Measurements from ENCODE around the gene MPZL2.

MPZL2 gene

DNA sequence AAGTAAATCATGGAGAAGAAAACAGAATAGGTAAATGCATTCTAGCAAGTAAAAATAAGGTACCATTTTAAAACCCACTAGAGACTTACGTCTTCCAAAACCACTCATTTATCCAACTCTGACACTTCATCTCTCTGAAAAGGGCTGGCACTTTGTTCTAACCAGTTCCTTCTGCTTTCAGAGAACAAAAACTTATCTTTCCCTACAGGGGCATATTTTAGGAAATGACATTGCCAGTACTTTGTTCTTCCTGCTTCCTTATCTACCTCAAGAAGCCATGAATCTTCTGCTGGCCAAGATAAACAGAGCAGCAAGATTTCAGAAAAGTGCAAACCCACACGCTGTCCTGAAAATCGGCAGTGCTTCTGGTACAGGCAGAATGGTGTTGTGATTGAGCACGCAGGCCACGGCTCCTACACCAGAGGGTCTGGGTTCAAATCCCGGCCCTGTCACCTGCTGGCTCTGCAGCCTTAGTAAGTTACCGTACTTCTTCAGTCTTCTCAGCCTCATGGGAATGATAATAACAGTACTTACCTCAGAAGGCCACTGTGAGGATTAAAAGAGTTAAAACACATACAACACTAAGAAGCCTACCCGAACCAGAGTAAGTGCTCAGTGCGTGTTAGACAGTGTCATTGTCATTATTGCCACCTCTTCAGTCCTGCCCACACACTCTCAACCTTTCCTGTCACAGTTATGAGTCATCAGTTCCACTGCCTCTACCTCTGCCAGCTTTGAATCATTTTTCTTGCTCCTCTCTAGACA lies 22.9 kb downstream of the MPZL2 start:
- Histone ChIP-seq H3K36me3 (peaks cover 0 to 8% (median 0%) of the 10 kb centered on the region in 11 experiments; a peak in 2 of 22 replicates), H3K4me3 (peak overlapping the region in 6 of 10 experiments; percentile 3 to 61 (median 28); a peak in 5 of 20 replicates), H3K27ac (peak overlapping the region; percentile 58 to 91 (median 77)), H3K27me3 (no peaks in the 10 kb centered on the region), H3K9me3 (replicated peaks in 1 of 11) (no peaks in the 10 kb centered on the region), H4K20me1 (no peaks in the 10 kb centered on the region), H3K4me1 (peaks cover 53 to 100% (median 71%) of the 10 kb centered on the region in 10 experiments), H3K9ac (peak overlapping the region in 8 of 11 experiments; percentile 29 to 76 (median 60); a peak in 15 of 22 replicates), H3K4me2 (peak overlapping the region; percentile 68 to 95 (median 81))
- TF ChIP-seq Cebpa-rat (IDR thresholded peaks at IDR 0.05), result peak in 1 of 11 experiments; percentile 6; a peak in 1 of 22 replicates

DNA sequence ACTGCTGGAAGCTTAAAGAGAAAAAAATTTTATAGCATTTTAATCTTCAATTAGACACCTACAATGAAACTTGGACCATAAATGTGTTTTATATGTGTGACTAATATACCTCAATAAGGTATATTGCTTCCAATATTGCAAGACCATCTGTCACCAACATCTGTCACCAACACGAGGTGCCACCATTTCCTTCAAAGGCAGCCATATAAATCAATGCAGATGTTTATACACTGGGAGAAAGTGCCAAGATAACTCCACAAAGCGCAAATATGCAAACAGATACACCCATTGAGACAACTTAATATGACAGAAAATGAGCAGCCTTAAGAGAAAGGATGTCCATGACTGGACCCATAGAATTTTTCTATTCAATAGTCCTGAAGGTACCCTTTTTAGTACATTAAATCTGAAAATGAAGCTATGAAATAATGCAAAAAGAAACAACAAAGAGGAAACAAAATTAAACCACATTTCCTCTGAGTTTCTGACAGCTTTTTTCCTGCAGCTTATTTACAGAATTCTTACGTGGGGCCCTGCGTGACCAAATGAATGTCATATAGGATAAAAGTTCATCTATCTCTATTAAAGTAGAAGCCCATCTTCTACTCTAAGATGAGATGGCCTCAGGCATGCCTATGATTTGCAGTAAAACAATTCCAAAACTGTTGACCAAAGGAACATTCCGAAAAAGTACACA lies 24.4 kb downstream of the MPZL2 start:
- Histone ChIP-seq H4K20me1 (no peaks in the 10 kb centered on the region), H3K4me3 (peak overlapping the region in 6 of 10 experiments; percentile 1 to 61 (median 28); a peak in 9 of 20 replicates), H3K27ac (peak overlapping the region; percentile 20 to 91 (median 77); a peak in 20 of 22 replicates), H3K4me2 (peak overlapping the region; percentile 68 to 95 (median 81)), H3K9ac (peak overlapping the region in 6 of 11 experiments; percentile 53 to 76 (median 68); a peak in 12 of 22 replicates), H3K9me3 (replicated peaks in 1 of 11) (no peaks in the 10 kb centered on the region), H3K36me3 (peaks cover 0 to 17% (median 0%) of the 10 kb centered on the region in 11 experiments; a peak in 3 of 22 replicates), H3K27me3 (no peaks in the 10 kb centered on the region), H3K4me1 (peaks cover 38 to 100% (median 56%) of the 10 kb centered on the region in 10 experiments)
- no peak for TF ChIP-seq Cebpa-rat (IDR thresholded peaks at IDR 0.05)

DNA sequence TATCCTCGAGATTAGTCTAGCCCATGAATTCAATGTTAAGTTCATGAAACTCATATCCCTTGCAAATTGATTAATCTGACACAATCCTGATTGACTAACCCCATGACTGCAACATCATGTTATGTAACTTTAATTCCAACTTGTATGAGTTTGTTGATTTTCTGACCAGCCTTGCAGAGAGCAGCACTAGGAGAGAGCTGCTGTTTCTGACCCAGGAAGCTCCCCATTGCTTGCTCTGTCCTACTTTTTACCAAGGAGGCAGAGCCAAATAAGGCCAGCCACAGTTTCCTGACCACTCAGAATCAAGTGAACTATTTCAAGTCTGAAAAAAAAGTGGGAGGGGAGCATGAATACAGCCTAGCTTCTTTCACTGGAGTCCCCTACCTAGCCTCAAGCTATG lies 25.2 kb downstream of the MPZL2 start:
- H3K9me3 ChIP-seq (replicated peaks in 1 of 11), result no peaks in the 10 kb centered on the region
- H3K27me3 ChIP-seq, result no peaks in the 10 kb centered on the region
- no peaks in the 10 kb centered on the region for H4K20me1 ChIP-seq
- H3K27ac ChIP-seq, result peak overlapping the region; percentile 7 to 91 (median 77); a peak in 20 of 22 replicates
- peak overlapping the region; percentile 68 to 95 (median 81) for H3K4me2 ChIP-seq
- peak overlapping the region in 7 of 11 experiments; percentile 7 to 76 (median 65); a peak in 13 of 22 replicates for H3K9ac ChIP-seq
- H3K36me3 ChIP-seq, result peaks cover 0 to 24% (median 0%) of the 10 kb centered on the region in 11 experiments; a peak in 3 of 22 replicates
- peaks cover 35 to 100% (median 50%) of the 10 kb centered on the region in 10 experiments for H3K4me1 ChIP-seq
- peak overlapping the region in 4 of 10 experiments; percentile 9 to 61 (median 42); a peak in 4 of 20 replicates for H3K4me3 ChIP-seq
- TF ChIP-seq Cebpa-rat (IDR thresholded peaks at IDR 0.05), result no peak

DNA sequence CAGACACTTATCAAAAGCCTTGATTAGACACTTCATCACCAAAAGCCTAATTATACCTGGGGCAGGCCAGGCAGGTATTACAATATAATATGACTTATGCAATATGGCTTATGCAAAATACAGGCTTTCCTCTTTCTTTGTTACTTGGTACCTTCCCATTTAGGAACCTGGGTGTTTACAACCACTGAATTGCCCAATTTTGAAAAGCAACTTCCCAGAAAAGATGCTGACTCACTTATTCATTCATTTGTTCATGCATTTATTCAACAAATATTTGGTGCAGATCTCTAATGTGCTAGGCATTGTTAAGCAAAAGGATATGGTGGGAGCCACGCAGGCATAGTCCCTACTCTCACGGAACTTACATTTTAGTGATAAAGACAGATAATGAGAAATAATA lies 25.7 kb downstream of the MPZL2 start:
- no peaks in the 10 kb centered on the region for H4K20me1 ChIP-seq
- H3K4me2 ChIP-seq, result peak overlapping the region; percentile 68 to 95 (median 81); a peak in 21 of 22 replicates
- peak overlapping the region; percentile 7 to 91 (median 77); a peak in 17 of 22 replicates for H3K27ac ChIP-seq

DNA sequence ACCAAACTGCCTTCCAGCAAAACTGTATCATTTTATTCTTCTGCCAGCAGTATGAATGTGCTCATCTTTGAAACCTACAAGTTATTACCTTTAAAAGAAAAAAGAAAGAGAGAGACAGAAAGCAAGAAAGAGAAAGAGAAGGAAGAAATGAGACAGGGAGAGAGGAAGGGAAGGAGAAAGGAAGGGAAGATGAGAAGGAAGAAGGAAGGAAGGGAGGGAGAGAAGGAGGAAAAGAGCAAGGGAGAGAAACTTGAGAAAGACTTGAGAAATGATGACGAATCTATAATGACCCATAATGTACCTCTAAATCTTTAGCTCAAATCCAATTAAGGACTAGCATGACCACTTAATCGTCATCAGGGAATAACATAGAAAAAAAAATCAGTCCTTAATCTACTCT lies 27.9 kb downstream of the MPZL2 start:
- peaks cover 0 to 50% (median 0%) of the 10 kb centered on the region in 11 experiments; a peak in 5 of 22 replicates for H3K36me3 ChIP-seq
- TF ChIP-seq Cebpa-rat (IDR thresholded peaks at IDR 0.05), result no peak
- no peak overlapping the region for H3K27ac ChIP-seq
- H3K4me2 ChIP-seq, result peak overlapping the region in 4 of 11 experiments; percentile 16 to 95 (median 88); a peak in 7 of 22 replicates
- H3K27me3 ChIP-seq, result no peaks in the 10 kb centered on the region
- H3K4me1 ChIP-seq, result peaks cover 28 to 100% (median 35%) of the 10 kb centered on the region in 10 experiments
- no peak overlapping the region for H3K9ac ChIP-seq
- H4K20me1 ChIP-seq, result no peaks in the 10 kb centered on the region
- H3K4me3 ChIP-seq, result no peak overlapping the region
- H3K9me3 ChIP-seq (replicated peaks in 1 of 11), result no peaks in the 10 kb centered on the region

More for the DNA sequence above, 25.7 kb downstream of the MPZL2 start:
- Histone ChIP-seq H3K9ac (peak overlapping the region in 7 of 11 experiments; percentile 7 to 76 (median 65); a peak in 9 of 22 replicates), H3K4me3 (0 out of 20 replicates have a peak overlapping the region, but pooled peaks of 2 of the 10 experiments have one; percentile 23 to 54), H3K4me1 (peaks cover 35 to 100% (median 49%) of the 10 kb centered on the region in 10 experiments), H3K9me3 (replicated peaks in 1 of 11) (no peaks in the 10 kb centered on the region), H3K27me3 (no peaks in the 10 kb centered on the region), H3K36me3 (peaks cover 0 to 28% (median 0%) of the 10 kb centered on the region in 11 experiments; a peak in 5 of 22 replicates)
- peak in 3 of 11 experiments; percentile 68 to 83 (median 75); a peak in 5 of 22 replicates for TF ChIP-seq Cebpa-rat (IDR thresholded peaks at IDR 0.05)

DNA sequence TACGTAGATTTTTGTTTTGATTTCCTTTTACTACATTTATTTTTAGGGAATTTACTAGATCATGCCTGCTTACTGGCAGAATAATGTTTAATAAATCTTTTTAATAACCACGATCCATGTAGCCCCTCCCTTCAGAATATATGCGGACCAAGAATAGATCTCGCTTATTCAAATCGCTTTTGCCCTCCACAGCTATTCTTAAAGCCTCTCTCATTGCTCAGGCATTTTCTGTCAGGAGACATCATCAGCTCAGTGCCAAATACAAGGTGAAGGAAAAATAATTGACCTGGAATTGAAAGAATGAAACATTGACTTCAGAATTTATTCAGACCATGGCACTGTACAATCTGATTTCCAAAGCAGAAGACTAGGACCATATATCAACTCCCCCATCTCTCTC lies 29.3 kb downstream of the MPZL2 start:
- Histone ChIP-seq H3K36me3 (peaks cover 0 to 51% (median 0%) of the 10 kb centered on the region in 11 experiments; a peak in 5 of 22 replicates), H3K4me3 (no peak overlapping the region), H3K27me3 (no peaks in the 10 kb centered on the region), H3K27ac (peak overlapping the region in 1 of 11 experiments; percentile 8; a peak in 1 of 22 replicates), H3K9ac (no peak overlapping the region), H3K4me2 (peak overlapping the region in 3 of 11 experiments; percentile 46 to 94 (median 69); a peak in 6 of 22 replicates), H3K4me1 (peaks cover 18 to 100% (median 28%) of the 10 kb centered on the region in 10 experiments), H4K20me1 (no peaks in the 10 kb centered on the region), H3K9me3 (replicated peaks in 1 of 11) (no peaks in the 10 kb centered on the region)
- no peak for TF ChIP-seq Cebpa-rat (IDR thresholded peaks at IDR 0.05)

DNA sequence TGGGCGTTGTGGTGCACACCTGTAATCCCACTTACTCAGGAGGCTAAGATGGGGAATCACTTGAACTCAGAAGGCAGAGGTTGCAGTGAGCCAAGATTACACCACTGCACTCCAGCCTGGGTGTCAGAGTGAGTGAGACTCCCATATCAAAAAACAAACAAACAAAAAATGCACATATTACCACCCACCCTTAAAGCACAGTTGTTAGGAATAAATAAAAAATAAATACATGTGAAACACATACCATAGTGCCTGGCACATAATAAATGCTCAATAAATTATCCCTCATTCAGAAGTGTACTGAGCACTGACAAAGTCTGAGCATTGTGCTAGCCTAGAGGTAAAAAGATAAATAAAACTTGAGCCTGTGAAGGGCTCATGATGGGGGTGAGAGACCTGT lies 30.2 kb downstream of the MPZL2 start:
- H3K27me3 ChIP-seq, result no peaks in the 10 kb centered on the region
- TF ChIP-seq Cebpa-rat (IDR thresholded peaks at IDR 0.05), result no peak
- no peaks in the 10 kb centered on the region for H3K9me3 ChIP-seq (replicated peaks in 1 of 11)
- no peaks in the 10 kb centered on the region for H4K20me1 ChIP-seq
- peaks cover 18 to 100% (median 28%) of the 10 kb centered on the region in 10 experiments for H3K4me1 ChIP-seq
- peak overlapping the region in 3 of 11 experiments; percentile 10 to 94 (median 69); a peak in 5 of 22 replicates for H3K4me2 ChIP-seq
- peaks cover 0 to 51% (median 0%) of the 10 kb centered on the region in 11 experiments; a peak in 5 of 22 replicates for H3K36me3 ChIP-seq
- no peak overlapping the region for H3K4me3 ChIP-seq
- no peak overlapping the region for H3K9ac ChIP-seq
- no peak overlapping the region for H3K27ac ChIP-seq

DNA sequence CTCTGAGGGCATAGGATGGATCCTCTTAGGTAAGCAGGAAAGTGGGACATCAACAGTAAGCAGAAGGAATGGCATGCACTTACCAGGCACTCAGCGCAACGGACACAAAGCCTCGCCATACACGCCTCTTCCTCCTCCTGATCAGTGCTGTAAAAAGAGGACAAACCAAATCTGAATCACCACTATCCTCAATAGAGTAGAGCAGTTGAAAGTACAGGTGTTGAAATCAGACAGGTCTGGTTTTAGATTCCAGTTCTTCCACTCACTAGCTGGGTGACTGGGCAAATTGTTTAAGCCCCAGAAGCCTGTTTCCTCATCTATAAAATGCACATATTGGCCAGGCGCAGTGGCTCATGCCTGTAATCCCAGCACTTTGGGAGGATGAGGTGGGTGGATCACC lies 30.7 kb downstream of the MPZL2 start:
- Histone ChIP-seq H3K9me3 (replicated peaks in 1 of 11) (no peaks in the 10 kb centered on the region), H3K36me3 (peaks cover 0 to 51% (median 0%) of the 10 kb centered on the region in 11 experiments; a peak in 5 of 22 replicates), H3K27me3 (no peaks in the 10 kb centered on the region), H3K27ac (0 out of 22 replicates have a peak overlapping the region, but pooled peaks of 1 of the 11 experiments have one; percentile 7), H4K20me1 (no peaks in the 10 kb centered on the region), H3K9ac (no peak overlapping the region), H3K4me2 (peak overlapping the region in 3 of 11 experiments; percentile 10 to 94 (median 69); a peak in 3 of 22 replicates), H3K4me1 (peaks cover 18 to 100% (median 28%) of the 10 kb centered on the region in 10 experiments), H3K4me3 (no peak overlapping the region)
- TF ChIP-seq Cebpa-rat (IDR thresholded peaks at IDR 0.05), result no peak

All from BLaER1 treated with 17β-estradiol and CSF1 and Interleukin-3, amounts not matched to agents 10 nM and 100 nM (cell line).